Measurements from ENCODE around the gene CITED1. TPM values are rescaled to one million over a fixed set of nuclear protein-coding genes. Genes with fewer than 3 reads are reported as not detected.
A peak's percentile ranks its signal among the peaks of the same experiment; 100 is the strongest.

The CITED1 gene, protein sequence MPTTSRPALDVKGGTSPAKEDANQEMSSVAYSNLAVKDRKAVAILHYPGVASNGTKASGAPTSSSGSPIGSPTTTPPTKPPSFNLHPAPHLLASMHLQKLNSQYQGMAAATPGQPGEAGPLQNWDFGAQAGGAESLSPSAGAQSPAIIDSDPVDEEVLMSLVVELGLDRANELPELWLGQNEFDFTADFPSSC
- under 1 TPM in 2 of 6 experiments, not detected in 4; 0.27 to 0.55 TPM for total RNA-seq (2021; fragmentation: NEBNext Ultra II Directional; extraction: Animal tissue kit (Norgen Biotek cat#: 25700))
- long read RNA-seq: 0 reads

DNA sequence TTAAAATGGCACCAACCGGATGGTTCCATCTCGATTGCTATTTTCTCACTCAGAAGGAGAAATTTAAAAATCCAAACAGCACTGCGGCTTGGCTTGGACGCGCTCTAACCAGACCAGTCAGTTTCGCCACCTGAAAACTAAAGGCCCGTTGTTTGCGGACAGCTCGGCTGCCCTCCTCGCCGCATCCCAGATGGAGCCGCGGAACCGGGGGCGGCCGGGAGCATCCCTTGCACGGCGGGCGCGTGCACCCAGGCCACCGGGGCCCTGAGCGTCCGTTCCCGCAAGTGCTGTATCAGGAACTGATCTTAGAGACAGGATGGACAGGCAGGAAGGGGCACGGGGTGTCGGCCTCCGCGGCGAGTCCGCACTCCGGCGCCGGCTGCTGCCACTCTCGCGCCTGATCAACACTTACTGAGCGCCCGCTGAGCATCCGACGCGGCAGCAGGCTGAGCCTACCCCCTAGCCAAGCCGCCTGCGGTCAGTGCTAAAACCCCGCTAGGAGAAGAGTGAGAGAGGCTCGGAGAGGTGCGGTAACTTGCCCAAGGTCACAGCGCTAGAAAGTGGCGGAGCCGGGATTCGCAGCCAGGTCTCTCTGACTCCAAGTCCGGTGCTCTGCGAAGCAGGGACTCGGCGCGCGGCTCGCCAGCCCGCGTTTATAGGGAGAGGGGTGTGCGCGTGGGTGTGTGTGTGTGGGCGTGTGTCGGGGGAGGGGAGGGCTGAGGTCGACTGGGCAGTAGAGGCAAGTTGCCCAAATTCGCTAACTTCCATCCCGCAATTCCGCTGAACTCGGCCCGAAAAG lies at the start of gene CITED1:
TSS of gene CITED1 (minus strand) at position 629 of the 799 bp plus-strand sequence. CDS start 3,045 bp downstream, outside the sequence.
- Mint-ChIP-seq H3K27me3 (ENCODE audit: insufficient read depth) (peaks cover 33% of the 10 kb centered on the region), H3K4me1 (ENCODE audit: low read depth) (peaks cover 5% of the 10 kb centered on the region), H3K9me3 (no peaks in the 10 kb centered on the region), H3K27ac (no peak within 1 kb of the TSS), H3K36me3 (ENCODE audit: low read depth) (no peaks in the 10 kb centered on the region), H3K4me3 (peak within 1 kb of the TSS; percentile 88)
- TF ChIP-seq, protein P1, sequence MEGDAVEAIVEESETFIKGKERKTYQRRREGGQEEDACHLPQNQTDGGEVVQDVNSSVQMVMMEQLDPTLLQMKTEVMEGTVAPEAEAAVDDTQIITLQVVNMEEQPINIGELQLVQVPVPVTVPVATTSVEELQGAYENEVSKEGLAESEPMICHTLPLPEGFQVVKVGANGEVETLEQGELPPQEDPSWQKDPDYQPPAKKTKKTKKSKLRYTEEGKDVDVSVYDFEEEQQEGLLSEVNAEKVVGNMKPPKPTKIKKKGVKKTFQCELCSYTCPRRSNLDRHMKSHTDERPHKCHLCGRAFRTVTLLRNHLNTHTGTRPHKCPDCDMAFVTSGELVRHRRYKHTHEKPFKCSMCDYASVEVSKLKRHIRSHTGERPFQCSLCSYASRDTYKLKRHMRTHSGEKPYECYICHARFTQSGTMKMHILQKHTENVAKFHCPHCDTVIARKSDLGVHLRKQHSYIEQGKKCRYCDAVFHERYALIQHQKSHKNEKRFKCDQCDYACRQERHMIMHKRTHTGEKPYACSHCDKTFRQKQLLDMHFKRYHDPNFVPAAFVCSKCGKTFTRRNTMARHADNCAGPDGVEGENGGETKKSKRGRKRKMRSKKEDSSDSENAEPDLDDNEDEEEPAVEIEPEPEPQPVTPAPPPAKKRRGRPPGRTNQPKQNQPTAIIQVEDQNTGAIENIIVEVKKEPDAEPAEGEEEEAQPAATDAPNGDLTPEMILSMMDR (IDR thresholded peaks at IDR 0.05): no peak
- no peak for DNase-seq

DNA sequence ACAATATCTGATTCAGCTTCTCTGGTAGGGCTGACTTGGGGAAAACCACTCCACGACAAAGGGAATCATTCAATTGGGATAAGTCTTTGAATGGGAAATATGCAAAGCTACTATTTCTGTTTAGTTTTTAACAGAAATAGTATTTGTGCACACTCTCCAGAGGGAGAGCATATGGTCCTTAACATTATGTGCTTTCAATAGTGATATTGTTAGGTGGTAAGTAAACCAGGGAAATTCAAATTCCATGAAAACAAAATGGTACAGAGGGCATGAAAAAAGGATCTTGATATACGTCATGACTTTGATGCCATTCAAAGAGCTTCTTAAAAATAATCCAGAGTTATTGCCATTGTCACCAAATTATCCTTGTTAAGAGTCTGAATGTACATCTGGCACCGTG lies 47.1 kb upstream of the CITED1 start:
- TF ChIP-seq, protein P1 (IDR thresholded peaks at IDR 0.05): no peak
- Mint-ChIP-seq H3K4me3 (no peak overlapping the region), H3K9me3 (no peaks in the 10 kb centered on the region), H3K27me3 (ENCODE audit: insufficient read depth) (no peaks in the 10 kb centered on the region), H3K36me3 (ENCODE audit: low read depth) (peaks cover 7% of the 10 kb centered on the region; the same call in 1 of the 2 replicates), H3K4me1 (ENCODE audit: low read depth) (peaks cover 22% of the 10 kb centered on the region), H3K27ac (no peak overlapping the region)
- DNase-seq: no peak

DNA sequence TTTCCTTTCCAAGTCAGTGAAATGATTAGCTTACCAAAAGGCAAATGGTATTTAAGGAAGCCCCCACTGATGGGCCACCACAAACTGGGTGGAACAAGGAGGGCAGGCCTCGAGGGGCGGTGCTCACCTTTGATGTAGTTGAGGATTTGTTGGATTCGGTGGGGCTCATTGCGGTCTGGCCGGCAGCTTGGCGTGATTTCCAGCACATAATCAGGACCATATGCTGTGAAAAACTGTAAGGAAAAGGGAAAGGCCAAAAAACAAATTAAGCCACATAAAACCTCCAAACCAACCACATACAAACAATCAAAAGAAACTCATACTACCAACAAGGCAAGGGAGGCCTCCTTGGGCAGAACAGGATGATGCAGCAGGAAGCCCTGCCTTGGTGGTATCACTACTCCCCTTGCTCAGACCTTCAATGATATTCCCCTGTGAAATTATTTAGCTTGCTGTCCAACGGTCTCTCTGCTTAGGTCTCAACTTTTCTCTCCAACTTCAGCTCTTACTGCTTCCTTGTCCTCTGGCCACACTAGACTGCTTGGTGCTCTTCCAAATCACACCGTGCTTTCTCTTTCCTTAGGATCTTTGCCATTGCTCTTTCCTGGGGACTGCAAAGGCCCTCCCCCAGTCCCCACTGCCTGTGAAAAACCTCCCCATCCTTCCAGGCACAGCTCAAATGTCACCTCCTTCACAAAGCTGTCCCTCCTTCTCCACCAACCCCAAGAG lies 46.1 kb upstream of the CITED1 start:
- Mint-ChIP-seq H3K9me3 (no peaks in the 10 kb centered on the region), H3K27ac (no peak overlapping the region; the same call in 1 of the 2 replicates), H3K4me3 (no peak overlapping the region; the same call in 1 of the 2 replicates), H3K27me3 (ENCODE audit: insufficient read depth) (no peaks in the 10 kb centered on the region), H3K36me3 (ENCODE audit: low read depth) (peaks cover under 1% of the 10 kb centered on the region; the same call in 1 of the 2 replicates), H3K4me1 (ENCODE audit: low read depth) (peaks cover 22% of the 10 kb centered on the region)
- DNase-seq: no peak
- TF ChIP-seq, protein P1 (IDR thresholded peaks at IDR 0.05): no peak

DNA sequence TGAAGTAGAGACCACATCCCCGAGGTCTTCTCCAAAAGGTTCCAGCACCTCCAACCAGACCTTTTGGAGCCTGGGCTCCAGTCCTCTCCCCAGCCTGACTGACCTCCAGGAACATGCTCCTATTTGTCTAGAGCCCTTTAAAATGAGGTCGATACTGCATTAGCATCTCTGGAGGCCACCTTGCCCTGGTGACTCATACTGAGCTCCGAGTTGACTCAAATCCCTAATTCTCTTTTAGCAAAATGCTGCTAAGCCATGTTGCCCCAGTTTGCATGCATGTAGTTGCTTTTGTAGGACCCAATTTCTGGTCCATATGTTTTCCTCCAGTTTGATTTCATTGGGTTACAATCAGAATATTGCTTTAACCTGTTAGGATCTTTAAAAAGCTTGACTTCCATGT lies 43.5 kb upstream of the CITED1 start:
- H3K9me3 Mint-ChIP-seq: no peaks in the 10 kb centered on the region
- H3K36me3 Mint-ChIP-seq (ENCODE audit: low read depth): no peaks in the 10 kb centered on the region; the same call in 1 of the 2 replicates
- TF ChIP-seq, protein P1 (IDR thresholded peaks at IDR 0.05): no peak
- no peaks in the 10 kb centered on the region for H3K27me3 Mint-ChIP-seq (ENCODE audit: insufficient read depth)
- peaks cover 22% of the 10 kb centered on the region for H3K4me1 Mint-ChIP-seq (ENCODE audit: low read depth)
- no peak for DNase-seq
- H3K4me3 Mint-ChIP-seq: no peak overlapping the region
- H3K27ac Mint-ChIP-seq: no peak overlapping the region

DNA sequence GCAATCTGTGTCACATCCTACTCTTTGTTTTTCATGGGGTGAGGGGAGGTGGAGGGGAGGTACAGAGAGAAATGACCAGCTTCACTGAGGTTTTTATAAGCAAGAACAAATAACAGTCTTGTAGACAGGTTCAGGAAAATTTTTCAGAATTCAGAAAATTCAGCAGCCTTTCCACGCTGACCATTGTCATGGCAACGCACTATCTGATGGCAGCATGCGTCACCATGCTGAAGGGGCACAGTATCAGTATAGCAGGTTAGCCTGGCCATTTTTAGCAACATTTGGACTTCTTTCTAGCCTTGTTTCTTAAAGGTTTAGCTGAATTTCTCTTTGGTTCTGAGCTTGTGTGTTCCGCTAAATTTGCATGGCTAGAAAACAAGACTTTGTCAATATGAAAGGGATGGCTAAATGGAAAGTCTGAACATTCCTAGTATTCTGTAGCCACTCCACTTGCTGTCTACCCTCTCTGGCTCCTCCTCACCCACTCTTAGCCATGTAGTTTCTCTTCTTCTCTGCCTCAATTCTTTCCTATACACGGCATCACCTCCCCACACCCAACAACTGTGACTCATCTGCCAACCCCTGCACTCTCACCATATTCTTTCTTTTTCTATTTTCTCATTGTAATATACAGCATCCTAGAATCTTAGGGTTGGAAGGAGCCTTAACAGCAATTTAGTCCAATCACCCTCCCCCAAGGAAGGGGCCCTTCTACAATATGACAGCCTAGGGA lies 42.7 kb upstream of the CITED1 start:
- DNase-seq: no peak
- TF ChIP-seq, protein P1 (IDR thresholded peaks at IDR 0.05): no peak
- H3K4me3 Mint-ChIP-seq: no peak overlapping the region
- H3K4me1 Mint-ChIP-seq (ENCODE audit: low read depth): peaks cover 22% of the 10 kb centered on the region
- no peaks in the 10 kb centered on the region for H3K27me3 Mint-ChIP-seq (ENCODE audit: insufficient read depth)
- H3K36me3 Mint-ChIP-seq (ENCODE audit: low read depth): no peaks in the 10 kb centered on the region; the same call in 1 of the 2 replicates
- no peaks in the 10 kb centered on the region for H3K9me3 Mint-ChIP-seq
- H3K27ac Mint-ChIP-seq: no peak overlapping the region

Data from HFFc6 (cell line).